GM21390 (cell line): Measurements from ENCODE around the gene MLKL.
"Not testable (repeated sequence)": the region's sequence is repeated elsewhere in the genome, so short reads cannot be mapped to it uniquely, and the experiment has no call there.

Experiments used
- ATAC-seq: cut with Tn5 transposase; IDR thresholded peaks from one replicate; pipeline ENCODE4 v1.9.1; 2021; ENCODE audit not compliant: unreplicated experiment

The MLKL gene

GRCh38 chr16:74652883-74653282 is 47.8 kb downstream of the MLKL start:
- ATAC-seq, result not testable (repeated sequence)

- ATAC-seq, result no peak
Measured at GRCh38 chr16:74652249-74652648, 48.4 kb downstream of the MLKL start.

GRCh38 chr16:74651841-74652240 is 48.8 kb downstream of the MLKL start:
- ATAC-seq, result no peak

GRCh38 chr16:74650966-74651567 is 49.6 kb downstream of the MLKL start:
- no peak for ATAC-seq

- no peak for ATAC-seq
Measured at GRCh38 chr16:74649839-74650504, 50.7 kb downstream of the MLKL start.

- no peak for ATAC-seq
Measured at GRCh38 chr16:74641969-74642368, 58.7 kb downstream of the MLKL start.

GRCh38 chr16:74637742-74638453 is 62.8 kb downstream of the MLKL start:
- no peak for ATAC-seq

- no peak for ATAC-seq
Measured at GRCh38 chr16:74635303-74635702, 65.4 kb downstream of the MLKL start.

GRCh38 chr16:74633686-74634085 is 67.0 kb downstream of the MLKL start:
- no peak for ATAC-seq

GRCh38 chr16:74627506-74628220 is 73.0 kb downstream of the MLKL start:
- ATAC-seq, result no peak

- ATAC-seq, result peak; percentile 45
Measured at GRCh38 chr16:74626741-74627416, 73.8 kb downstream of the MLKL start.

GRCh38 chr16:74625500-74626350 is 74.9 kb downstream of the MLKL start:
- no peak for ATAC-seq

GRCh38 chr16:74623839-74624235 is 76.8 kb downstream of the MLKL start:
- ATAC-seq, result no peak

- ATAC-seq, result no peak
Measured at GRCh38 chr16:74623214-74623838, 77.3 kb downstream of the MLKL start.

- no peak for ATAC-seq
Measured at GRCh38 chr16:74622005-74622404, 78.7 kb downstream of the MLKL start.
